Memory B cell (primary cell): ENCODE results near the gene HIVEP3.

Experiments
- ATAC-seq: fragments of 150-1000 bp; cut with Tn5 transposase; 2 replicates; pipeline ENCODE4 v1.10.0; 2021; ENCODE audit warnings: low read depth, mild to moderate bottlenecking, moderate library complexity
- DNase-seq, 2 donors: peaks; one replicate each; pipeline ENCODE4 v3.0.0; 2022; ENCODE audit warnings: low spot score in 2 of 2
- H3K27ac Mint-ChIP-seq: one replicate; pipeline ENCODE4 v1.8.0; 2022; ENCODE audit warnings: mild to moderate bottlenecking, moderate library complexity, mixed read lengths
- H3K27me3 Mint-ChIP-seq: one replicate; pipeline ENCODE4 v1.8.0; 2022; ENCODE audit warnings: mixed read lengths
- H3K36me3 Mint-ChIP-seq: one replicate; pipeline ENCODE4 v1.8.0; 2022; ENCODE audit warnings: mild to moderate bottlenecking, mixed read lengths
- H3K4me1 Mint-ChIP-seq: one replicate; pipeline ENCODE4 v1.8.0; 2022; ENCODE audit warnings: mixed read lengths
- H3K4me3 Mint-ChIP-seq: one replicate; pipeline ENCODE4 v1.8.0; 2022; ENCODE audit warnings: mild to moderate bottlenecking, moderate library complexity, mixed read lengths
- H3K9me3 Mint-ChIP-seq: one replicate; pipeline ENCODE4 v1.8.0; 2022; ENCODE audit warnings: mixed read lengths

HIVEP3 gene

GRCh38 chr1:41880950-41881885 is 37.5 kb downstream of the HIVEP3 start:
- no peak for DNase-seq
- no peak for ATAC-seq
- Mint-ChIP-seq H3K4me1 (peaks cover 6% of the 10 kb centered on the region), H3K27me3 (peaks cover 4% of the 10 kb centered on the region), H3K9me3 (no peaks in the 10 kb centered on the region), H3K36me3 (no peaks in the 10 kb centered on the region), H3K27ac (no peak overlapping the region), H3K4me3 (no peak overlapping the region)

- ATAC-seq (no peak), DNase-seq (no peak)
- no peaks in the 10 kb centered on the region for H3K9me3 Mint-ChIP-seq
- no peaks in the 10 kb centered on the region for H3K27me3 Mint-ChIP-seq
- H3K4me3 Mint-ChIP-seq, result no peak overlapping the region
- no peaks in the 10 kb centered on the region for H3K36me3 Mint-ChIP-seq
- H3K4me1 Mint-ChIP-seq, result peaks cover 6% of the 10 kb centered on the region
- H3K27ac Mint-ChIP-seq, result no peak overlapping the region
These were observed 38.5 kb downstream of the HIVEP3 start for GRCh38 chr1:41880261-41880660.

GRCh38 chr1:41879617-41880016 is 39.1 kb downstream of the HIVEP3 start:
- H3K4me1 Mint-ChIP-seq, result peaks cover 6% of the 10 kb centered on the region

GRCh38 chr1:41878911-41879310 is 39.8 kb downstream of the HIVEP3 start:
- H3K4me3 Mint-ChIP-seq, result no peak overlapping the region
- H3K27ac Mint-ChIP-seq, result no peak overlapping the region
- no peaks in the 10 kb centered on the region for H3K36me3 Mint-ChIP-seq
- no peaks in the 10 kb centered on the region for H3K9me3 Mint-ChIP-seq
- H3K4me1 Mint-ChIP-seq, result peaks cover 6% of the 10 kb centered on the region
- H3K27me3 Mint-ChIP-seq, result no peaks in the 10 kb centered on the region
- no peak for DNase-seq
- no peak for ATAC-seq

More at GRCh38 chr1:41879617-41880016, 39.1 kb downstream of the HIVEP3 start:
- Mint-ChIP-seq H3K4me3 (no peak overlapping the region), H3K36me3 (no peaks in the 10 kb centered on the region), H3K27ac (no peak overlapping the region), H3K9me3 (no peaks in the 10 kb centered on the region), H3K27me3 (no peaks in the 10 kb centered on the region)
- DNase-seq (no peak), ATAC-seq (no peak)

GRCh38 chr1:41878495-41878894 is 40.2 kb downstream of the HIVEP3 start:
- Mint-ChIP-seq H3K27me3 (no peaks in the 10 kb centered on the region), H3K36me3 (no peaks in the 10 kb centered on the region), H3K27ac (no peak overlapping the region), H3K4me1 (peaks cover 6% of the 10 kb centered on the region), H3K9me3 (no peaks in the 10 kb centered on the region), H3K4me3 (no peak overlapping the region)
- ATAC-seq (no peak), DNase-seq (no peak)

- no peaks in the 10 kb centered on the region for H3K4me1 Mint-ChIP-seq
- no peaks in the 10 kb centered on the region for H3K36me3 Mint-ChIP-seq
- DNase-seq (no peak), ATAC-seq (no peak)
- H3K9me3 Mint-ChIP-seq, result no peaks in the 10 kb centered on the region
- no peak overlapping the region for H3K27ac Mint-ChIP-seq
- no peaks in the 10 kb centered on the region for H3K27me3 Mint-ChIP-seq
- H3K4me3 Mint-ChIP-seq, result no peak overlapping the region
These were observed 41.9 kb downstream of the HIVEP3 start for GRCh38 chr1:41876576-41877445.

GRCh38 chr1:41875487-41875886 is 43.2 kb downstream of the HIVEP3 start:
- Mint-ChIP-seq H3K9me3 (no peaks in the 10 kb centered on the region), H3K36me3 (no peaks in the 10 kb centered on the region), H3K27me3 (no peaks in the 10 kb centered on the region), H3K4me1 (no peaks in the 10 kb centered on the region), H3K27ac (no peak overlapping the region), H3K4me3 (no peak overlapping the region)
- no peak for DNase-seq
- ATAC-seq, result no peak

GRCh38 chr1:41874903-41875411 is 43.8 kb downstream of the HIVEP3 start:
- ATAC-seq (no peak), DNase-seq (no peak)
- Mint-ChIP-seq H3K27ac (no peak overlapping the region), H3K9me3 (no peaks in the 10 kb centered on the region), H3K4me1 (no peaks in the 10 kb centered on the region), H3K27me3 (no peaks in the 10 kb centered on the region), H3K4me3 (no peak overlapping the region), H3K36me3 (no peaks in the 10 kb centered on the region)

GRCh38 chr1:41874151-41874719 is 44.5 kb downstream of the HIVEP3 start:
- Mint-ChIP-seq H3K27ac (no peak overlapping the region), H3K4me3 (no peak overlapping the region), H3K9me3 (no peaks in the 10 kb centered on the region), H3K36me3 (no peaks in the 10 kb centered on the region), H3K27me3 (no peaks in the 10 kb centered on the region), H3K4me1 (no peaks in the 10 kb centered on the region)
- ATAC-seq (no peak), DNase-seq (no peak)

- H3K4me1 Mint-ChIP-seq, result peaks cover 10% of the 10 kb centered on the region
- no peaks in the 10 kb centered on the region for H3K9me3 Mint-ChIP-seq
- H3K36me3 Mint-ChIP-seq, result no peaks in the 10 kb centered on the region
- no peaks in the 10 kb centered on the region for H3K27me3 Mint-ChIP-seq
- ATAC-seq (no peak), DNase-seq (no peak)
- no peak overlapping the region for H3K4me3 Mint-ChIP-seq
- H3K27ac Mint-ChIP-seq, result no peak overlapping the region
These were observed 46.6 kb downstream of the HIVEP3 start for GRCh38 chr1:41872074-41872473.

GRCh38 chr1:41870076-41870562 is 48.6 kb downstream of the HIVEP3 start:
- H3K4me1 Mint-ChIP-seq, result peaks cover 10% of the 10 kb centered on the region
- DNase-seq, result no peak
- no peak overlapping the region for H3K4me3 Mint-ChIP-seq
- no peaks in the 10 kb centered on the region for H3K27me3 Mint-ChIP-seq
- ATAC-seq, result no peak
- H3K9me3 Mint-ChIP-seq, result no peaks in the 10 kb centered on the region
- H3K36me3 Mint-ChIP-seq, result no peaks in the 10 kb centered on the region
- no peak overlapping the region for H3K27ac Mint-ChIP-seq

GRCh38 chr1:41868241-41868998 is 50.3 kb downstream of the HIVEP3 start:
- Mint-ChIP-seq H3K36me3 (no peaks in the 10 kb centered on the region), H3K27me3 (no peaks in the 10 kb centered on the region), H3K9me3 (no peaks in the 10 kb centered on the region), H3K4me1 (peaks cover 10% of the 10 kb centered on the region), H3K27ac (peak overlapping the region; percentile 75), H3K4me3 (peak overlapping the region; percentile 72)
- ATAC-seq, result peak; percentile 86
- DNase-seq, result peak; percentile 31 to 45

GRCh38 chr1:41866285-41866684 is 52.4 kb downstream of the HIVEP3 start:
- Mint-ChIP-seq H3K27me3 (peaks cover 2% of the 10 kb centered on the region), H3K9me3 (no peaks in the 10 kb centered on the region), H3K4me3 (no peak overlapping the region), H3K36me3 (no peaks in the 10 kb centered on the region), H3K4me1 (peaks cover 14% of the 10 kb centered on the region), H3K27ac (no peak overlapping the region)
- DNase-seq (no peak), ATAC-seq (no peak)
